K562 (cell line): ENCODE results near the gene BANF2. TPM values are rescaled to one million over a fixed set of nuclear protein-coding genes. Genes with fewer than 3 reads are reported as not detected.

Experiments
- CC2D1A ChIP-seq: fragments of 450-650 bp; IDR thresholded peaks from 2 replicates; pipeline ENCODE4 v1.6.1; 2017; ENCODE audit warnings: mild to moderate bottlenecking
- CTBP1 ChIP-seq: fragments of 450-650 bp; IDR thresholded peaks from 2 replicates; pipeline ENCODE4 v1.6.1; 2016; ENCODE audit warnings: borderline replicate concordance
- GABPB1 ChIP-seq: sonication (generic); formaldehyde crosslinking; IDR thresholded peaks from 2 replicates; pipeline ENCODE4 v1.8.0; 2022; ENCODE audit warnings: mild to moderate bottlenecking, missing genetic modification reagents
- GTF2E2 ChIP-seq: fragments of 200-800 bp; sonication (Bioruptor generic); IDR thresholded peaks from 2 replicates; pipeline ENCODE4 v1.6.1; 2016; ENCODE audit warnings: missing genetic modification characterization, missing compliant biosample characterization
- RBM39 ChIP-seq: fragments of 200-400 bp; formaldehyde crosslinking; optimal IDR thresholded peaks from 2 replicates; pipeline ENCODE3; 2018; ENCODE audit warnings: low read depth, low read length
- TAF9B ChIP-seq: fragments of 450-650 bp; IDR thresholded peaks from 2 replicates; pipeline ENCODE4 v1.6.1; 2018; ENCODE audit warnings: mild to moderate bottlenecking; ENCODE audit not compliant: partially characterized antibody
- ZNF778 ChIP-seq: fragments of 450-650 bp; formaldehyde crosslinking; IDR thresholded peaks from 2 replicates; pipeline ENCODE4 v1.4.0; 2020; ENCODE audit warnings: mild to moderate bottlenecking, moderate library complexity
- ZNF785 ChIP-seq: fragments of 250-450 bp; sonication (Bioruptor Pico); IDR thresholded peaks from 2 replicates; pipeline ENCODE4 v1.4.0; 2020; ENCODE audit warnings: mild to moderate bottlenecking
- polyA plus RNA-seq, 8 experiments: library from polyadenylated mRNA; depleted of rRNA in 4 of 8; stranded (reverse) in 5 of 8; unstranded in 3 of 8; fragments of >200 nt; fragmentation: Nextera tagmentation in 2 of 8; fragmentation: Illumina TruSeq in 1 of 8; extraction: Ambion mirVana in 2 of 8; extraction: Trizol in 1 of 8; gene quantifications; 2 replicates each; pipeline versions ENCODE4 v1.2.1 to v1.2.3, GENCODE V29; 2011 to 2014; ENCODE audit warnings: inconsistent platforms in 1 of 8, missing spikeins in 1 of 8
- total RNA-seq, 7 experiments: library from RNA; depleted of rRNA in 6 of 7; stranded (reverse); fragments of >200 nt in 6 of 7; fragmentation: Illumina TruSeq in 2 of 7; extraction: Trizol in 2 of 7; gene quantifications; 2 replicates each; pipeline versions ENCODE4 v1.2.1 to v1.2.3, GENCODE V29; 2011 to 2021; ENCODE audit warnings: low replicate concordance in 1 of 7
- TF ChIP-seq, protein P1 (sequence below): fragments of 250-450 bp; sonication (Bioruptor Pico); IDR thresholded peaks from 2 replicates; pipeline ENCODE4 v1.5.1; 2021; ENCODE audit warnings: mild to moderate bottlenecking
- TF ChIP-seq, protein P2 (sequence below): fragments of 450-650 bp; IDR thresholded peaks from 2 replicates; pipeline ENCODE4 v1.6.1; 2014; ENCODE audit warnings: low read depth, mild to moderate bottlenecking, moderate library complexity, borderline replicate concordance
- TF ChIP-seq, protein P3 (sequence below), 3 experiments: fragments of 200-800 bp in 1 of 3; sonication (Bioruptor generic) in 1 of 3; sonication (generic) in 1 of 3; formaldehyde crosslinking in 1 of 3; IDR thresholded peaks; 2 replicates each; pipeline versions ENCODE4 v1.6.1 to v1.8.0; 2016 to 2022; ENCODE audit warnings: mild to moderate bottlenecking in 2 of 3, missing compliant biosample characterization in 2 of 3, missing genetic modification characterization in 2 of 3, missing genetic modification reagents in 1 of 3
- TF ChIP-seq, protein P4 (sequence below): sonication (generic); formaldehyde crosslinking; IDR thresholded peaks from 2 replicates; pipeline ENCODE4 v1.8.0; 2022; ENCODE audit warnings: mild to moderate bottlenecking, missing genetic modification reagents

BANF2 gene
- total and polyA plus RNA-seq, 9 of the 15 experiments (the other 6 are each of a cell fraction or from before 2014, with no cell fraction given), result not detected

DNA sequence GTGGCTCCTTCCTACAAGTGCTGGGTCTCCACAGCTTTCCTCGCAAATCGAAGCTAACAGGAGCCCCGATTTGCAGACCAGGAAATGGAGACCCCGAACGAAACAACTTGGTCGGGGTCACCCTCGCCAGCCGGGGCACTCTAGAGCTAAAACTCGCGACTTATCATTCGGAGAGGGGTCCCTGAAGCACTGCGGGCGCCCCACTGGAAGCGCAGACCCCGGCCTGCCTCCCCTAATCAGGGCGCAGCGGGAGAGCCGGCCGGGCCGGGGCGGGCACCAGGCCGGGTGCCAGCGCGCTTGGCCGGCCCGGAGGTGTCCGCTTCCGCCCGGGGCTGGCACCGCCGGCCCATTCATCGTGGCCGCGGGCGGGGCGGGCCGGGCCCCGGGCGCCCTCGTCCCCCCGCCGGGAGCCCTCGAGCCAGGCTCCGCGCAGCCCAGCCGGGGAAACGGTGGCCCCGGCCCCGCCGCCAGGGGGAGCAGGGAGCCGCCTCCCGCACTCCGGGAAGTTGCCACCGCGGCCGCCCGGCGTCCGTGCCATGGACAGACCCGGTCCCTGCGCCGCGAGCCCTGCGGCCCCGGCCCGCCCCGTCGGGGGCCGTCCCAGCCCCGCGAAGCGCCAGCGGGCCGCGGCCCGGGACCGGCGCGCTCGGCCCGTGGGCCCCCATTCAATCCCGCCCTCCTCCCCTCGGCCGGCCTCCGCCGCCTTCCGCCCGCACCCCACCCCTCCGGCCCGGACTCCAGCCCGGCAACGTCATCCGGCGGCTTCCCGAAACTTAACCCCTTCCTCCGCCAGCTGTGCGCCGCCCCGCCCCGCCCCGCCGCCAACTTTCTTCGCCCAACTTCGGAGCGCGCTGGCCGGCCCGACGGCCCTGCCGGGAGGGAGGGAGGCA is 18.7 kb upstream of the BANF2 start (continued):
- TF ChIP-seq, protein P1, sequence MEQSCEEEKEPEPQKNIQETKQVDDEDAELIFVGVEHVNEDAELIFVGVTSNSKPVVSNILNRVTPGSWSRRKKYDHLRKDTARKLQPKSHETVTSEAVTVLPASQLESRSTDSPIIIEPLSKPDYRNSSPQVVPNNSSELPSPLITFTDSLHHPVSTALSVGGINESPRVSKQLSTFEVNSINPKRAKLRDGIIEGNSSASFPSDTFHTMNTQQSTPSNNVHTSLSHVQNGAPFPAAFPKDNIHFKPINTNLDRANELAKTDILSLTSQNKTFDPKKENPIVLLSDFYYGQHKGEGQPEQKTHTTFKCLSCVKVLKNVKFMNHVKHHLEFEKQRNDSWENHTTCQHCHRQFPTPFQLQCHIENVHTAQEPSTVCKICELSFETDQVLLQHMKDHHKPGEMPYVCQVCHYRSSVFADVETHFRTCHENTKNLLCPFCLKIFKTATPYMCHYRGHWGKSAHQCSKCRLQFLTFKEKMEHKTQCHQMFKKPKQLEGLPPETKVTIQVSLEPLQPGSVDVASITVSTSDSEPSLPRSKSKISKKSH (CRISPR knock-in tag), result no peak
- TF ChIP-seq CC2D1A, result no peak
- no peak for TF ChIP-seq CTBP1
- no peak for TF ChIP-seq ZNF785 (CRISPR knock-in tag)
- TF ChIP-seq, protein P2, sequence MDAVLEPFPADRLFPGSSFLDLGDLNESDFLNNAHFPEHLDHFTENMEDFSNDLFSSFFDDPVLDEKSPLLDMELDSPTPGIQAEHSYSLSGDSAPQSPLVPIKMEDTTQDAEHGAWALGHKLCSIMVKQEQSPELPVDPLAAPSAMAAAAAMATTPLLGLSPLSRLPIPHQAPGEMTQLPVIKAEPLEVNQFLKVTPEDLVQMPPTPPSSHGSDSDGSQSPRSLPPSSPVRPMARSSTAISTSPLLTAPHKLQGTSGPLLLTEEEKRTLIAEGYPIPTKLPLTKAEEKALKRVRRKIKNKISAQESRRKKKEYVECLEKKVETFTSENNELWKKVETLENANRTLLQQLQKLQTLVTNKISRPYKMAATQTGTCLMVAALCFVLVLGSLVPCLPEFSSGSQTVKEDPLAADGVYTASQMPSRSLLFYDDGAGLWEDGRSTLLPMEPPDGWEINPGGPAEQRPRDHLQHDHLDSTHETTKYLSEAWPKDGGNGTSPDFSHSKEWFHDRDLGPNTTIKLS, result no peak
- no peak for TF ChIP-seq TAF9B
- TF ChIP-seq GTF2E2 (tag), result no peak
- no peak for TF ChIP-seq RBM39
- TF ChIP-seq ZNF778, result no peak
- TF ChIP-seq, protein P3, sequence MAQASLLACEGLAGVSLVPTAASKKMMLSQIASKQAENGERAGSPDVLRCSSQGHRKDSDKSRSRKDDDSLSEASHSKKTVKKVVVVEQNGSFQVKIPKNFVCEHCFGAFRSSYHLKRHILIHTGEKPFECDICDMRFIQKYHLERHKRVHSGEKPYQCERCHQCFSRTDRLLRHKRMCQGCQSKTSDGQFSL (CRISPR knock-in tag; IDR thresholded peaks at IDR 0.05), result no peak
- TF ChIP-seq, protein P3 (tag; IDR thresholded peaks at IDR 0.05), result 0 out of 4 replicates have a peak, but pooled peaks of 1 of the 2 experiments have one; percentile 45
- TF ChIP-seq, protein P4, sequence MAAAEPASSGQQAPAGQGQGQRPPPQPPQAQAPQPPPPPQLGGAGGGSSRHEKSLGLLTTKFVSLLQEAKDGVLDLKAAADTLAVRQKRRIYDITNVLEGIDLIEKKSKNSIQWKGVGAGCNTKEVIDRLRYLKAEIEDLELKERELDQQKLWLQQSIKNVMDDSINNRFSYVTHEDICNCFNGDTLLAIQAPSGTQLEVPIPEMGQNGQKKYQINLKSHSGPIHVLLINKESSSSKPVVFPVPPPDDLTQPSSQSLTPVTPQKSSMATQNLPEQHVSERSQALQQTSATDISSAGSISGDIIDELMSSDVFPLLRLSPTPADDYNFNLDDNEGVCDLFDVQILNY, result no peak
- TF ChIP-seq GABPB1 (CRISPR knock-in tag), result no peak
